ENCODE measurements around the gene TMEM61.

GRCh38 chr1:54998100-54998499 lies 17.7 kb downstream of the TMEM61 start:
- TF ChIP-seq CTCF (IDR thresholded peaks at IDR 0.05) (no peak), EZH2 (IDR thresholded peaks at IDR 0.05; ENCODE audit: borderline replicate concordance, insufficient read depth, low read depth, low read length, poor library complexity, severe bottlenecking) (no peak)
